ENCODE results near the gene CARD11.
A peak's percentile ranks its signal among the peaks of the same experiment; 100 is the strongest.

Gene CARD11

DNA sequence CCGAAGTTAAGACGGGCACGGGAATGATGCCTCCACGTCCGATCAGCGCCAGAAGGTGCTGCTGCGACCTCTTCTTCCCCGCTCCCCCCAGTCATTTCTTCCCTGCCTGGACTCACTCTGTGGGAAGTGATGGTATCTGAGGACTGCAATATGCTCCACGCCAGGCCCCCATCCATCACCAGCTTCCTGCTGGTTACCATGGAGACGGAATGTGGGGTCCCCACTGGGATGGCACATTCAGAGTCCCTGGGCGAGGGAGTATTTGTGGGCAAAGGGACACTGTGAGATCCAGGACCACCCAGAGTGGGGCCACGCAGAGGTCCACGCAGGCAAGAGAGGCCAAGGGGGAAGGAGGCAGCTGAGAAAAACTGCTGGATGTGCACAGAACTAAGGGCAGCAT, 39.7 kb downstream of the CARD11 start:
- H3K9me3 Mint-ChIP-seq, result no peaks in the 10 kb centered on the region
- DNase-seq (no peak), ATAC-seq (replicated peaks) (no peak)
- peaks cover 24% of the 10 kb centered on the region for H3K36me3 Mint-ChIP-seq (ENCODE audit: insufficient read depth)
- peak overlapping the region in 1 of 2 donors; percentile 68 for H3K27ac Mint-ChIP-seq
- H3K4me1 Mint-ChIP-seq (ENCODE audit: low read depth in 2 of 2), result peaks cover 44 to 62% of the 10 kb centered on the region in 2 donors
- no peak overlapping the region for H3K4me3 Mint-ChIP-seq
- no peaks in the 10 kb centered on the region for H3K27me3 Mint-ChIP-seq

- Mint-ChIP-seq H3K27me3 (no peaks in the 10 kb centered on the region), H3K4me1 (ENCODE audit: low read depth in 2 of 2) (peaks cover 37 to 51% of the 10 kb centered on the region in 2 donors), H3K27ac (peak overlapping the region; percentile 6 to 29), H3K9me3 (no peaks in the 10 kb centered on the region), H3K4me3 (no peak overlapping the region), H3K36me3 (ENCODE audit: insufficient read depth) (peaks cover 31% of the 10 kb centered on the region)
- ATAC-seq (replicated peaks), result no peak
- no peak for DNase-seq
These were observed 41.0 kb downstream of the CARD11 start for GRCh38 chr7:3002631-3003030.

DNA sequence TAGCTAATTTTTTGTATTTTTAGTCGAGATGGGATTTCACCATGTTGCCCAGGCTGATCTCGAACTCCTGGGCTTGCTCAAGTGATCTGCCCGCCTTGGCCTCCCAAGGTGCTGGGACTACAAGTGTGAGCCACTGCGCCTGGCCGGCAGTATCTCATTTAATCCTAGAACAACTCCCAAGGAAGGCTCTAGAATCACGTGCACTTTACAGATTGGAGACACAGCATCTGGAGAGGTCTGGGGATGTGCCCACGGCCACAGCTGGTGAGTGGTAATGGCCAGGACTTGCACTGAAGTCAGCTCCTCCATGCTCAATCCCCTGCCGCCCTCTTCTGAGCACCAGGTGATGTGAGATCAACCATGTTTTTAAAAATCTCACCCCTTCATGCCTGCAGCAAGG, 43.1 kb downstream of the CARD11 start:
- Mint-ChIP-seq H3K4me1 (ENCODE audit: low read depth in 2 of 2) (peaks cover 36 to 41% of the 10 kb centered on the region in 2 donors), H3K27ac (peak overlapping the region; percentile 55 to 75), H3K27me3 (no peaks in the 10 kb centered on the region), H3K36me3 (ENCODE audit: insufficient read depth) (peaks cover 33% of the 10 kb centered on the region), H3K4me3 (no peak overlapping the region), H3K9me3 (no peaks in the 10 kb centered on the region)
- no peak for DNase-seq
- no peak for ATAC-seq (replicated peaks)

- peaks cover 0 to 3% of the 10 kb centered on the region in 2 donors for H3K9me3 Mint-ChIP-seq
- H3K4me3 Mint-ChIP-seq, result no peak overlapping the region
- DNase-seq (no peak), ATAC-seq (replicated peaks) (no peak)
- H3K36me3 Mint-ChIP-seq (ENCODE audit: insufficient read depth), result peaks cover 37% of the 10 kb centered on the region
- peaks cover 38 to 44% of the 10 kb centered on the region in 2 donors for H3K4me1 Mint-ChIP-seq (ENCODE audit: low read depth in 2 of 2)
- H3K27ac Mint-ChIP-seq, result peak overlapping the region; percentile 75 to 77
- H3K27me3 Mint-ChIP-seq, result no peaks in the 10 kb centered on the region
These were observed 44.6 kb downstream of the CARD11 start for GRCh38 chr7:2999078-2999500.

DNA sequence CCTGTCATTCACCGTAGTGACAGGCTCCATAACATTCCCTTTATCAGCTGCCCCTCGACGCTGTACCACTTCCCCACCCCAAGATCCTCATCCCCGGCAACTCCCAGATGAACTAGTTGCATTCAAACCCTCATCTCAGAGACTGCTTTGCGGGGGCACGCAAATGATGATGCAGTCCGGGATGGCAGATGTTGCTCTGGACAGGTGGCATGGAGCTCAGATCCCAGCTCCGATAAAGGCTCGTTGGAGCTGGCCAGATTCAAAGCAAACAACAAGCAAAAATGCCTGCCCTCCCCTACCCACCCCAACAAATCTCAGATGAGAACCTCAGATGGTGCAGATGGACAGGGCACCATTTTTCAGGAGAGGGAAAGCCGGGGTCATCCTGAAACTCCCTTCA, 46.7 kb downstream of the CARD11 start:
- Mint-ChIP-seq H3K27me3 (no peaks in the 10 kb centered on the region), H3K36me3 (ENCODE audit: insufficient read depth) (peaks cover 33% of the 10 kb centered on the region), H3K4me1 (ENCODE audit: low read depth in 2 of 2) (peaks cover 35 to 40% of the 10 kb centered on the region in 2 donors), H3K27ac (peak overlapping the region; percentile 12 to 62), H3K4me3 (no peak overlapping the region), H3K9me3 (peaks cover 0 to 3% of the 10 kb centered on the region in 2 donors)
- no peak for DNase-seq
- ATAC-seq (replicated peaks), result no peak

GRCh38 chr7:2996141-2996540, 47.5 kb downstream of the CARD11 start:
- Mint-ChIP-seq H3K36me3 (ENCODE audit: insufficient read depth) (peaks cover 32% of the 10 kb centered on the region), H3K27ac (peak overlapping the region; percentile 41 to 81), H3K4me3 (no peak overlapping the region), H3K27me3 (no peaks in the 10 kb centered on the region), H3K4me1 (ENCODE audit: low read depth in 2 of 2) (peaks cover 34 to 40% of the 10 kb centered on the region in 2 donors), H3K9me3 (peaks cover 0 to 3% of the 10 kb centered on the region in 2 donors)
- no peak for DNase-seq
- no peak for ATAC-seq (replicated peaks)

- no peak for DNase-seq
- H3K27me3 Mint-ChIP-seq, result no peaks in the 10 kb centered on the region
- H3K4me1 Mint-ChIP-seq (ENCODE audit: low read depth in 2 of 2), result peaks cover 27 to 36% of the 10 kb centered on the region in 2 donors
- ATAC-seq (replicated peaks), result no peak
- no peak overlapping the region for H3K4me3 Mint-ChIP-seq
- peaks cover 0 to 3% of the 10 kb centered on the region in 2 donors for H3K9me3 Mint-ChIP-seq
- no peak overlapping the region for H3K27ac Mint-ChIP-seq
- H3K36me3 Mint-ChIP-seq (ENCODE audit: insufficient read depth), result peaks cover 23% of the 10 kb centered on the region
These were observed 49.8 kb downstream of the CARD11 start for GRCh38 chr7:2993868-2994267.

DNA sequence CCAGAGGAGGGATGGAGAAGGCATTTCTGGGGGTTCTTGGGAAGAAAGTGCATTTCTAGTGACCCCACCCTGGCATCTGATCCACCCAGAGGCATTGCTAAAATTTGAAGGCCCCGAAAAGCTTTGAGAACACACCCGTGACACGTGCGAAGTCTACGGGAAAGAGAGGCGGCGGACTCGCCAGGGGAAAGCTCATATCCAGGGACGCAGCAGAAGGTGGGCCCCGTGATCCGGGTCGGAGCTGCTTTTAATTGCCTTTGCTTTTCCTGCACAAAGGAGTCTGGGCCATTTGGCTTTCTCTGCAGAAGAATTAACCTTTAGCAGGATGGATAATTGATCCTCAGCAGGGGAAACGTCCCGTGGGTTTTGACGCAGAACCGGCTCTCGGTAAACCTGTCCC, 50.3 kb downstream of the CARD11 start:
- ATAC-seq (replicated peaks) (no peak), DNase-seq (no peak)
- Mint-ChIP-seq H3K4me3 (no peak overlapping the region), H3K27ac (peak overlapping the region in 1 of 2 donors; percentile 42), H3K4me1 (ENCODE audit: low read depth in 2 of 2) (peaks cover 30 to 39% of the 10 kb centered on the region in 2 donors), H3K27me3 (no peaks in the 10 kb centered on the region), H3K9me3 (peaks cover 0 to 3% of the 10 kb centered on the region in 2 donors), H3K36me3 (ENCODE audit: insufficient read depth) (peaks cover 21% of the 10 kb centered on the region)

DNA sequence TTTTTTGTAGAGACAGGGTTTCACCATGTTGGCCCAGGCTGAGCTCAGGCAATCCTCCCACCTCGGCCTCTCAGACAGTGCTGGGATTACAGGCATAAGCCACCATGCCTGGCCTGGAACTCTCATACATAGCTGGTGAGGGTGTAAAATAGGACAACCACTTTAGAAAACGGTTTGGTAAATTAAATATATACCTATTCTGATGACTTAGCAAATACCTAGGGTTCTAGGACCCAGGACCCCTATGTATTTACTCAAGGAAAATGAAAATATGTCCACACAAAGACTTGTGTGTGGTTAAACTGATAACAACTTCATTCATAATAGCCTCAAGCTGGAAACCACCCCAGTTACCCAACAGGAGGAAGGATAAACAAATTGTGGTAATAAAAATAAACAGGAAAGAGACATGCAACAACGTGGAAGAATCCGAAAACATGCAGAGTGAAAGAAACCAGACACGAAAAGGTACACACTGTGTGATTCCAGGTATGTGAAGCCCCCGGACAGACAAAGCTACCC, 52.7 kb downstream of the CARD11 start:
- H3K27ac Mint-ChIP-seq, result peak overlapping the region in 1 of 2 donors; percentile 73
- ATAC-seq (replicated peaks) (no peak), DNase-seq (no peak)
- peaks cover 0 to 3% of the 10 kb centered on the region in 2 donors for H3K9me3 Mint-ChIP-seq
- no peaks in the 10 kb centered on the region for H3K27me3 Mint-ChIP-seq
- H3K4me1 Mint-ChIP-seq (ENCODE audit: low read depth in 2 of 2), result peaks cover 31 to 46% of the 10 kb centered on the region in 2 donors
- H3K36me3 Mint-ChIP-seq (ENCODE audit: insufficient read depth), result peaks cover 12% of the 10 kb centered on the region
- no peak overlapping the region for H3K4me3 Mint-ChIP-seq

DNA sequence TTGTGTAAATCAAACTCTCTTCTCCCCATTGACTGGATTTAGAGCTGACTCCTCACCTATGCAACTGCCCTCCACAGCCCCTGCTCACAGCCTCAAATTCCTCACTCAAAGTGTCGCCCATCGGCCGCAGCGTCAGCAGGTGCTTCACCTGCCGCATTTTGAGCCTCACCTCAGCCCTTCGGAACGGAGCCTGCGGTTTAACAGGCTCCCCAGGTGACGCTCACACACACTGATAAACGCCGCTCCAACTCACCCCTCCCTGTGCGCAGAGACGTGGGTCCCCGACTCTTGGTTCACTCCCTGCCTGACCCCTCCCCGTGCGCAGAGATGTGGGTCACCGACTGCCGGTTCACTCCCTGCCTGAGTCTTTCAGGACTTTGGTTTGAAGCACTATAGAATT, 57.1 kb downstream of the CARD11 start:
- Mint-ChIP-seq H3K9me3 (no peaks in the 10 kb centered on the region), H3K4me3 (no peak overlapping the region), H3K4me1 (ENCODE audit: low read depth in 2 of 2) (peaks cover 58 to 60% of the 10 kb centered on the region in 2 donors), H3K36me3 (ENCODE audit: insufficient read depth) (peaks cover 30% of the 10 kb centered on the region), H3K27me3 (no peaks in the 10 kb centered on the region), H3K27ac (peak overlapping the region in 1 of 2 donors; percentile 53)
- DNase-seq (no peak), ATAC-seq (replicated peaks) (no peak)

- H3K36me3 Mint-ChIP-seq (ENCODE audit: insufficient read depth), result peaks cover 36% of the 10 kb centered on the region
- peak overlapping the region in 1 of 2 donors; percentile 90 for H3K27ac Mint-ChIP-seq
- no peak overlapping the region for H3K4me3 Mint-ChIP-seq
- no peaks in the 10 kb centered on the region for H3K27me3 Mint-ChIP-seq
- peaks cover 60 to 62% of the 10 kb centered on the region in 2 donors for H3K4me1 Mint-ChIP-seq (ENCODE audit: low read depth in 2 of 2)
- no peak for DNase-seq
- H3K9me3 Mint-ChIP-seq, result no peaks in the 10 kb centered on the region
- ATAC-seq (replicated peaks), result no peak
These were observed 57.8 kb downstream of the CARD11 start for GRCh38 chr7:2985866-2986265.

DNA sequence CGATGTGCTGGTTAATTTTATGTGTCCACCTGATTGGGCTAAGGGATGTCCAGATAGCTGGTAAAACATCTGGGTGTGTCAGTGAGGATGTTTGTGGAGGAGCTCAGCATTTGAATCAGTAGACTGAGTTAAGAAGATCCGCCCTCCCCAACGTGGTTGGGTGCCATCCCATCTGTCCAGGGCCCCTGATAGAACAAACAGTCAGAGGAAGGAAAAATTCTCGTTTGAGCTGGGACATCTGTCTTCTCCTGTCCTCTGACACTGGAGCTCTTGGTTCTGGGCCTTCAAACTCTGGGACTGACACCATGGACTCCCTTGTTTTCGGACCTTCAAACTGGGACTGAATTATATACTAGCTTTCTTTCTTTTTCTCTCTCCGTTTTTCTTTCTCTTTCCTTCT, 59.6 kb downstream of the CARD11 start:
- Mint-ChIP-seq H3K27ac (peak overlapping the region; percentile 90 to 92), H3K27me3 (no peaks in the 10 kb centered on the region), H3K4me1 (ENCODE audit: low read depth in 2 of 2) (peaks cover 67 to 71% of the 10 kb centered on the region in 2 donors), H3K4me3 (peak overlapping the region; percentile 31 to 70), H3K9me3 (no peaks in the 10 kb centered on the region), H3K36me3 (ENCODE audit: insufficient read depth) (peaks cover 38% of the 10 kb centered on the region)
- ATAC-seq (replicated peaks), result no peak
- no peak for DNase-seq

DNA sequence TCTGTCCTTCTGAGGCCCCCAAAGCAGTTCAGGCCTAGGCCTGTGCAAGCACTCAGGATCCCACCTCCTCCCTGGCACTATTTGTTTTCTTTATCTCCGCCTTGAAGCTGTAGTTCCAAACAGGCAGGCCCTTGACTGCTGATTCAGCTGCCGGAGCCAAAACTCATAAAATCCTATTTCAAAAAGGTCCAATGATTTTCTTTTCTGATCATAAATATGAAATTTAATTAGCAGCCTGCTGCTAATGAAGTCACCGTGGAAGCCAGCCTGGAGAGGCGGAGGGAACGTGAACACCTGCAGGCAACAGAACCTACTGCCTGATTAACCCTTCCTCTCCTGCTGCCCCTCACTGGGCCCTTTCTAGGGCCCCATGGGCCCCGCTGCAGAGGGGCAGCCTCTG, 60.1 kb downstream of the CARD11 start:
- H3K4me3 Mint-ChIP-seq, result peak overlapping the region; percentile 66 to 70
- peaks cover 71 to 75% of the 10 kb centered on the region in 2 donors for H3K4me1 Mint-ChIP-seq (ENCODE audit: low read depth in 2 of 2)

GRCh38 chr7:2982831-2983230, 60.8 kb downstream of the CARD11 start:
- H3K27me3 Mint-ChIP-seq, result no peaks in the 10 kb centered on the region
- peaks cover 74 to 75% of the 10 kb centered on the region in 2 donors for H3K4me1 Mint-ChIP-seq (ENCODE audit: low read depth in 2 of 2)
- H3K36me3 Mint-ChIP-seq (ENCODE audit: insufficient read depth), result peaks cover 41% of the 10 kb centered on the region
- DNase-seq (peak; percentile 59 to 65 (median 60)), ATAC-seq (replicated peaks) (peak; percentile 82)
- H3K27ac Mint-ChIP-seq, result peak overlapping the region; percentile 90 to 92
- peak overlapping the region; percentile 66 to 70 for H3K4me3 Mint-ChIP-seq
- H3K9me3 Mint-ChIP-seq, result no peaks in the 10 kb centered on the region

More for the DNA sequence above, 60.1 kb downstream of the CARD11 start:
- H3K9me3 Mint-ChIP-seq, result no peaks in the 10 kb centered on the region
- no peak for ATAC-seq (replicated peaks)
- H3K36me3 Mint-ChIP-seq (ENCODE audit: insufficient read depth), result peaks cover 42% of the 10 kb centered on the region
- H3K27ac Mint-ChIP-seq, result peak overlapping the region; percentile 90 to 92
- no peaks in the 10 kb centered on the region for H3K27me3 Mint-ChIP-seq
- no peak for DNase-seq

Data from effector memory CD8-positive, alpha-beta T cell (primary cell).